ENCODE data around the gene DLX4. TPM values are rescaled to one million over a fixed set of nuclear protein-coding genes. Genes with fewer than 3 reads are reported as not detected.

Gene DLX4
- total RNA-seq, 1 experiment from 2014 or later: 1.3 TPM

DNA sequence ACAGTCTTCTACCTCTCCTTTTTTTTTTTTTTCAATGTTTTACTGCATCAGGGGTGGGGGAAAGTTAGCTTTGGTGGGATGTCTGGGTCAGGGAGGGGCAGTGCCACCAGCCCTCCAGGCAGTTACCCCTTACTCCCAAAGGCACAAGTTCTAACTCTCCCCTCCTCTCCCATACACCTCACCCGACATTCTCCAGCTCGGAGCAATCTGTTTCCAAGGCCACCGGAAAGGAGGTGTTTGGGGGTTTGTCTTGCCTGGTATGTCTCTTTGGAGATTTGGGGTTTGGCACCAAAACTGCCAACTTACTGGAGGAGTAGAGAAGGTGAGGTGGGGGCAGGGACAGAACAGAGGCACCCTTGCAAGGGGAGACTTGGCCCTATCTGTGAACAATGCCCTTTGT lies 21.3 kb downstream of the DLX4 start:
- no peak overlapping the region for H3K27ac Mint-ChIP-seq
- ChIA-PET CTCF (interaction anchor here (1.1 to 5.7 kb wide), 6 partner anchors 10 to 104 kb away, joined by 3 to 33 read pairs (median 6); no protein-coding TSS in a partner anchor), POLR2A (interaction anchor here (0.7 kb wide), 1 partner anchor 15 kb away, joined by 4 read pairs; no protein-coding TSS in a partner anchor)
- ATAC-seq: no peak
- no peaks in the 10 kb centered on the region for H3K36me3 Mint-ChIP-seq
- no peaks in the 10 kb centered on the region for H3K9me3 Mint-ChIP-seq
- TF ChIP-seq, protein P1, sequence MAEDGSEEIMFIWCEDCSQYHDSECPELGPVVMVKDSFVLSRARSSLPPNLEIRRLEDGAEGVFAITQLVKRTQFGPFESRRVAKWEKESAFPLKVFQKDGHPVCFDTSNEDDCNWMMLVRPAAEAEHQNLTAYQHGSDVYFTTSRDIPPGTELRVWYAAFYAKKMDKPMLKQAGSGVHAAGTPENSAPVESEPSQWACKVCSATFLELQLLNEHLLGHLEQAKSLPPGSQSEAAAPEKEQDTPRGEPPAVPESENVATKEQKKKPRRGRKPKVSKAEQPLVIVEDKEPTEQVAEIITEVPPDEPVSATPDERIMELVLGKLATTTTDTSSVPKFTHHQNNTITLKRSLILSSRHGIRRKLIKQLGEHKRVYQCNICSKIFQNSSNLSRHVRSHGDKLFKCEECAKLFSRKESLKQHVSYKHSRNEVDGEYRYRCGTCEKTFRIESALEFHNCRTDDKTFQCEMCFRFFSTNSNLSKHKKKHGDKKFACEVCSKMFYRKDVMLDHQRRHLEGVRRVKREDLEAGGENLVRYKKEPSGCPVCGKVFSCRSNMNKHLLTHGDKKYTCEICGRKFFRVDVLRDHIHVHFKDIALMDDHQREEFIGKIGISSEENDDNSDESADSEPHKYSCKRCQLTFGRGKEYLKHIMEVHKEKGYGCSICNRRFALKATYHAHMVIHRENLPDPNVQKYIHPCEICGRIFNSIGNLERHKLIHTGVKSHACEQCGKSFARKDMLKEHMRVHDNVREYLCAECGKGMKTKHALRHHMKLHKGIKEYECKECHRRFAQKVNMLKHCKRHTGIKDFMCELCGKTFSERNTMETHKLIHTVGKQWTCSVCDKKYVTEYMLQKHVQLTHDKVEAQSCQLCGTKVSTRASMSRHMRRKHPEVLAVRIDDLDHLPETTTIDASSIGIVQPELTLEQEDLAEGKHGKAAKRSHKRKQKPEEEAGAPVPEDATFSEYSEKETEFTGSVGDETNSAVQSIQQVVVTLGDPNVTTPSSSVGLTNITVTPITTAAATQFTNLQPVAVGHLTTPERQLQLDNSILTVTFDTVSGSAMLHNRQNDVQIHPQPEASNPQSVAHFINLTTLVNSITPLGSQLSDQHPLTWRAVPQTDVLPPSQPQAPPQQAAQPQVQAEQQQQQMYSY (CRISPR knock-in tag; IDR thresholded peaks at IDR 0.05): no peak
- no peak for TF ChIP-seq SP1 (CRISPR knock-in tag; conservative IDR thresholded peaks at IDR 0.05)
- no peak for TF ChIP-seq AR (CRISPR knock-in tag; IDR thresholded peaks at IDR 0.05)
- TF ChIP-seq KAT7 (CRISPR knock-in tag; IDR thresholded peaks at IDR 0.05; ENCODE audit: borderline replicate concordance): no peak
- no peak for TF ChIP-seq IRF2 (CRISPR knock-in tag; IDR thresholded peaks at IDR 0.05; ENCODE audit: borderline replicate concordance, low read depth)
- TF ChIP-seq MYBL2 (CRISPR knock-in tag; IDR thresholded peaks at IDR 0.05): no peak
- no peak for TF ChIP-seq ATF1 (CRISPR knock-in tag; IDR thresholded peaks at IDR 0.05)
- TF ChIP-seq TEAD4 (CRISPR knock-in tag; IDR thresholded peaks at IDR 0.05): no peak
- TF ChIP-seq, protein P2, sequence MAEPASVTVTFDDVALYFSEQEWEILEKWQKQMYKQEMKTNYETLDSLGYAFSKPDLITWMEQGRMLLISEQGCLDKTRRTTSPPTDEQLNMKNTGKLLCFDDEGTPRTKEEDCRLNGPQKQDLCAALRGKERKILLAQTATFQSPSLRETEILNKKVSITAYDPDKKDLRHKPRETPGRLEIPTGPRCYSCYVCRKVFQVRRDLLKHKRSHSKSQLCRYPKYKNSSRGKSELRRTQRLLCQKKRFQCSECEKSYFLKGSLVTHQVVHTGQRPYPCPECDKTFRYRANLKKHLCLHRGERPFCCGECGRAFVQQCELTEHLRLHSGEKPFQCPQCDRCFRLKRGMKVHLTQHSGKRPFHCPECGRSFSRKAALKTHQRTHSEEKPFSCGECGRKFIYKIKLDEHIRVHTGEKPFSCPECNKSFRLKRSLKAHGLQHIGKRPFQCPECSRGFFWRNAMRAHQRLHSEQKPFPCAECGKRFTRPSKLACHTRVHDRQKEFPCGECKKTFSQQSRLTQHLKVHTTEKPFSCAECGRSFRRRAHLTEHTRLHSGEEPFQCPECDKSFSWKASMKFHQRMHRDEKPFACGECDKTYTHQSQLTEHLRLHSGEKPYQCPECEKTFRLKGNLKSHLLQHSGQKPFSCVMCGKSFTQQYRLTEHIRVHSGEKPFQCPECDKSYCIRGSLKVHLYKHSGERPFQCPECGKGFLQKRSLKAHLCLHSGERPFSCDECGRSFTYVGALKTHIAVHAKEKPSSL (CRISPR knock-in tag; conservative IDR thresholded peaks at IDR 0.05): no peak
- no peak for TF ChIP-seq ZNF423 (CRISPR knock-in tag; IDR thresholded peaks at IDR 0.05)
- TF ChIP-seq CBFB (CRISPR knock-in tag; IDR thresholded peaks at IDR 0.05; ENCODE audit: low read depth): no peak
- TF ChIP-seq, protein P3, sequence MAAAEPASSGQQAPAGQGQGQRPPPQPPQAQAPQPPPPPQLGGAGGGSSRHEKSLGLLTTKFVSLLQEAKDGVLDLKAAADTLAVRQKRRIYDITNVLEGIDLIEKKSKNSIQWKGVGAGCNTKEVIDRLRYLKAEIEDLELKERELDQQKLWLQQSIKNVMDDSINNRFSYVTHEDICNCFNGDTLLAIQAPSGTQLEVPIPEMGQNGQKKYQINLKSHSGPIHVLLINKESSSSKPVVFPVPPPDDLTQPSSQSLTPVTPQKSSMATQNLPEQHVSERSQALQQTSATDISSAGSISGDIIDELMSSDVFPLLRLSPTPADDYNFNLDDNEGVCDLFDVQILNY (CRISPR knock-in tag; IDR thresholded peaks at IDR 0.05): no peak
- TF ChIP-seq HMGXB4 (CRISPR knock-in tag; IDR thresholded peaks at IDR 0.05): no peak
- no peak for TF ChIP-seq ATF3 (CRISPR knock-in tag; conservative IDR thresholded peaks at IDR 0.05)
- TF ChIP-seq PREB (CRISPR knock-in tag; IDR thresholded peaks at IDR 0.05; ENCODE audit: borderline replicate concordance): no peak
- no peak for TF ChIP-seq NFE2L1 (CRISPR knock-in tag; IDR thresholded peaks at IDR 0.05)
- TF ChIP-seq, protein P4, sequence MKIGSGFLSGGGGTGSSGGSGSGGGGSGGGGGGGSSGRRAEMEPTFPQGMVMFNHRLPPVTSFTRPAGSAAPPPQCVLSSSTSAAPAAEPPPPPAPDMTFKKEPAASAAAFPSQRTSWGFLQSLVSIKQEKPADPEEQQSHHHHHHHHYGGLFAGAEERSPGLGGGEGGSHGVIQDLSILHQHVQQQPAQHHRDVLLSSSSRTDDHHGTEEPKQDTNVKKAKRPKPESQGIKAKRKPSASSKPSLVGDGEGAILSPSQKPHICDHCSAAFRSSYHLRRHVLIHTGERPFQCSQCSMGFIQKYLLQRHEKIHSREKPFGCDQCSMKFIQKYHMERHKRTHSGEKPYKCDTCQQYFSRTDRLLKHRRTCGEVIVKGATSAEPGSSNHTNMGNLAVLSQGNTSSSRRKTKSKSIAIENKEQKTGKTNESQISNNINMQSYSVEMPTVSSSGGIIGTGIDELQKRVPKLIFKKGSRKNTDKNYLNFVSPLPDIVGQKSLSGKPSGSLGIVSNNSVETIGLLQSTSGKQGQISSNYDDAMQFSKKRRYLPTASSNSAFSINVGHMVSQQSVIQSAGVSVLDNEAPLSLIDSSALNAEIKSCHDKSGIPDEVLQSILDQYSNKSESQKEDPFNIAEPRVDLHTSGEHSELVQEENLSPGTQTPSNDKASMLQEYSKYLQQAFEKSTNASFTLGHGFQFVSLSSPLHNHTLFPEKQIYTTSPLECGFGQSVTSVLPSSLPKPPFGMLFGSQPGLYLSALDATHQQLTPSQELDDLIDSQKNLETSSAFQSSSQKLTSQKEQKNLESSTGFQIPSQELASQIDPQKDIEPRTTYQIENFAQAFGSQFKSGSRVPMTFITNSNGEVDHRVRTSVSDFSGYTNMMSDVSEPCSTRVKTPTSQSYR (CRISPR knock-in tag; IDR thresholded peaks at IDR 0.05): no peak
- TF ChIP-seq, protein P5, sequence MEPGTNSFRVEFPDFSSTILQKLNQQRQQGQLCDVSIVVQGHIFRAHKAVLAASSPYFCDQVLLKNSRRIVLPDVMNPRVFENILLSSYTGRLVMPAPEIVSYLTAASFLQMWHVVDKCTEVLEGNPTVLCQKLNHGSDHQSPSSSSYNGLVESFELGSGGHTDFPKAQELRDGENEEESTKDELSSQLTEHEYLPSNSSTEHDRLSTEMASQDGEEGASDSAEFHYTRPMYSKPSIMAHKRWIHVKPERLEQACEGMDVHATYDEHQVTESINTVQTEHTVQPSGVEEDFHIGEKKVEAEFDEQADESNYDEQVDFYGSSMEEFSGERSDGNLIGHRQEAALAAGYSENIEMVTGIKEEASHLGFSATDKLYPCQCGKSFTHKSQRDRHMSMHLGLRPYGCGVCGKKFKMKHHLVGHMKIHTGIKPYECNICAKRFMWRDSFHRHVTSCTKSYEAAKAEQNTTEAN (CRISPR knock-in tag; IDR thresholded peaks at IDR 0.05): no peak
- no peak overlapping the region for H3K4me3 Mint-ChIP-seq
- H3K27me3 Mint-ChIP-seq (ENCODE audit: low read depth): peaks cover 97% of the 10 kb centered on the region
- H3K4me1 Mint-ChIP-seq: peaks cover 30% of the 10 kb centered on the region
- DNase-seq (ENCODE audit: low spot score): no peak
